DND-41 (cell line): ENCODE data around the gene MASP1.

Source experiments
- CTCF ChIP-seq: IDR thresholded peaks from 2 replicates; pipeline ENCODE4 v1.5.1; 2012; ENCODE audit warnings: borderline replicate concordance, low read length, moderate library complexity, mild to moderate bottlenecking; ENCODE audit not compliant: poor library complexity, severe bottlenecking; ENCODE audit errors: extremely low read depth
- EZH2 ChIP-seq: IDR thresholded peaks from 3 replicates; pipeline ENCODE4 v1.6.1; 2012; ENCODE audit warnings: borderline replicate concordance, low read depth, mild to moderate bottlenecking, moderate library complexity, low read length, inconsistent platforms; ENCODE audit not compliant: severe bottlenecking

DNA sequence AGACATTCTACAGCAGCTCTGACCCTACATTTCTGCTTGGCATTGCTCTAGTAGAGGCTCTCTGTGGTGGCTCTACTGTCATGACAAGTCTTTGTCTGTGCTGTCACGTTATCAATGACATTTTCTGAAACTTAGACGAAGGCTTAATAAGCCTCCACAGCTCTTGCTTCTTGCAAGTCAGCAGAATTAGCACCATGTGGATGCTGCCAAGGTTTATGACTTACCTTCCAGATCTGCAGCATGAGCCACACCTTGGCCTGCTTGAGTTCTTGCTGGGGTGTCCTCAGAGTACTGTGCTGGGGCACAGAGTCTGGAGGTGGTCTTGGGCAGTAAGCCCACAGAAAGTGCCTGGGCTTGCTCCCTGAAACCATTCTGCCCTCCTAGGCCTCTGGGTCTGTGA lies 84.5 kb downstream of the MASP1 start:
- TF ChIP-seq EZH2 (no peak), CTCF (no peak)
